SU-DHL-6 (cell line): ENCODE measurements around the gene AMZ1.
"Not testable (repeated sequence)": the region's sequence is repeated elsewhere in the genome, so short reads cannot be mapped to it uniquely, and the experiment has no call there.

Experiments
- H2AFZ ChIP-seq: fragments of 200-600 bp; sonication (generic); 2 replicates; pipeline ENCODE4 v1.6.1; 2014; ENCODE audit warnings: low read depth, mild to moderate bottlenecking, moderate library complexity, mixed read lengths, antibody characterized with exemption, low read length; ENCODE audit not compliant: severe bottlenecking
- H3F3A ChIP-seq: fragments of 200-600 bp; shearing (Covaris generic); 2 replicates; pipeline ENCODE4 v1.6.0; 2016; ENCODE audit warnings: antibody characterized with exemption, mild to moderate bottlenecking; ENCODE audit not compliant: insufficient read depth
- H3K27ac ChIP-seq: fragments of 200-600 bp; sonication (generic); 2 replicates; pipeline ENCODE4 v1.5.1; 2016; ENCODE audit warnings: low read depth, mild to moderate bottlenecking, low read length, moderate library complexity, mixed read lengths
- H3K27me3 ChIP-seq: fragments of 200-600 bp; sonication (generic), shearing (Covaris generic); 2 replicates; pipeline ENCODE4 v1.6.0; 2014; ENCODE audit warnings: mild to moderate bottlenecking, low read length
- H3K36me3 ChIP-seq: fragments of 200-600 bp; sonication (generic); 2 replicates; pipeline ENCODE4 v1.6.1; 2014; ENCODE audit warnings: mild to moderate bottlenecking, low read length, mixed read lengths
- H3K4me2 ChIP-seq: fragments of 300-600, 200-600 bp; shearing (Covaris generic), sonication (generic); 2 replicates; pipeline ENCODE4 v1.6.0; 2014; ENCODE audit warnings: low read length, low read depth, mild to moderate bottlenecking; ENCODE audit not compliant: poor library complexity, severe bottlenecking
- H3K4me3 ChIP-seq: fragments of 200-600 bp; sonication (generic); 2 replicates; pipeline ENCODE4 v1.5.1; 2014; ENCODE audit warnings: antibody characterized with exemption, low read length, mild to moderate bottlenecking, mixed read lengths; ENCODE audit not compliant: insufficient read depth, poor library complexity, severe bottlenecking
- H3K79me2 ChIP-seq: fragments of 200-600 bp; sonication (generic); 2 replicates; pipeline ENCODE4 v1.6.1; 2014; ENCODE audit warnings: mild to moderate bottlenecking, low read length, moderate library complexity; ENCODE audit not compliant: insufficient read depth
- H3K9ac ChIP-seq: fragments of 200-600 bp; sonication (generic); 2 replicates; pipeline ENCODE4 v1.7.0; 2014; ENCODE audit warnings: mild to moderate bottlenecking, low read length
- H3K9me2 ChIP-seq: fragments of 200-600 bp; sonication (generic); replicated peaks from 2 replicates; pipeline ENCODE4 v1.6.1; 2014; ENCODE audit warnings: low read length; ENCODE audit not compliant: insufficient read depth
- H3K9me3 ChIP-seq: fragments of 200-600 bp; sonication (generic); 2 replicates; pipeline ENCODE4 v1.6.1; 2014; ENCODE audit warnings: low read length, mixed read lengths; ENCODE audit not compliant: insufficient read depth
- H4K20me1 ChIP-seq: fragments of 200-600 bp; sonication (generic); 2 replicates; pipeline ENCODE4 v1.6.1; 2014; ENCODE audit warnings: low read depth, mild to moderate bottlenecking, antibody characterized with exemption, low read length, moderate library complexity, mixed read lengths
- CTCF ChIP-seq: fragments of 200-600 bp; sonication (generic); IDR thresholded peaks from one replicate; pipeline ENCODE4 v1.5.1; 2017; ENCODE audit warnings: antibody characterized with exemption, mild to moderate bottlenecking, low read length, moderate library complexity; ENCODE audit not compliant: insufficient read depth, poor library complexity, severe bottlenecking
- EZH2phosphoT487 ChIP-seq: fragments of 200-600 bp; sonication (generic), shearing (Covaris generic); conservative IDR thresholded peaks from 2 replicates; pipeline ENCODE4 v1.6.1; 2018; ENCODE audit warnings: mild to moderate bottlenecking, antibody characterized with exemption, low read length, moderate library complexity, mixed read lengths

AMZ1 gene

GRCh38 chr7:2692543-2692942 is 4.5 kb downstream of the AMZ1 start:
- H3K27me3 ChIP-seq: no peaks in the 10 kb centered on the region
- no peak overlapping the region for H3K4me3 ChIP-seq
- no peak for TF ChIP-seq CTCF
- no peak for TF ChIP-seq EZH2phosphoT487
- H3K36me3 ChIP-seq: no peaks in the 10 kb centered on the region
- no peak overlapping the region for H2AFZ ChIP-seq
- no peak overlapping the region for H3K27ac ChIP-seq
- no peaks in the 10 kb centered on the region for H3K9me2 ChIP-seq
- peaks cover 2% of the 10 kb centered on the region; the same call in 1 of the 2 replicates for H3F3A ChIP-seq
- H3K4me2 ChIP-seq: no peak overlapping the region
- H3K79me2 ChIP-seq: no peaks in the 10 kb centered on the region
- no peaks in the 10 kb centered on the region for H3K9me3 ChIP-seq
- H4K20me1 ChIP-seq: no peaks in the 10 kb centered on the region
- no peak overlapping the region for H3K9ac ChIP-seq

GRCh38 chr7:2693420-2694121 is 5.6 kb downstream of the AMZ1 start:
- not testable (repeated sequence) for H3F3A ChIP-seq, H2AFZ ChIP-seq, H3K36me3 ChIP-seq, H3K9me3 ChIP-seq, H3K27me3 ChIP-seq, H4K20me1 ChIP-seq, H3K9ac ChIP-seq, H3K4me2 ChIP-seq, H3K9me2 ChIP-seq, H3K4me3 ChIP-seq, H3K79me2 ChIP-seq, H3K27ac ChIP-seq

GRCh38 chr7:2694122-2694436 is 6.1 kb downstream of the AMZ1 start:
- peaks cover 13% of the 10 kb centered on the region for H3F3A ChIP-seq
- not testable (repeated sequence) for H3K27me3 ChIP-seq, H3K9me2 ChIP-seq, H2AFZ ChIP-seq, H3K9me3 ChIP-seq, H3K4me3 ChIP-seq, H3K79me2 ChIP-seq, H3K9ac ChIP-seq, H3K27ac ChIP-seq, H3K4me2 ChIP-seq, H3K36me3 ChIP-seq, H4K20me1 ChIP-seq

GRCh38 chr7:2698581-2699288 is 10.7 kb downstream of the AMZ1 start:
- no peaks in the 10 kb centered on the region for H3K9me2 ChIP-seq
- H3K4me2 ChIP-seq: peak overlapping the region; percentile 72
- peak overlapping the region; percentile 33 for H2AFZ ChIP-seq
- H4K20me1 ChIP-seq: no peaks in the 10 kb centered on the region
- peak overlapping the region; percentile 93 for H3K27ac ChIP-seq
- TF ChIP-seq CTCF (no peak), EZH2phosphoT487 (no peak)
- no peaks in the 10 kb centered on the region for H3K9me3 ChIP-seq
- no peaks in the 10 kb centered on the region for H3K27me3 ChIP-seq
- peak overlapping the region; percentile 62 for H3K9ac ChIP-seq
- H3K79me2 ChIP-seq: no peaks in the 10 kb centered on the region
- peaks cover 20% of the 10 kb centered on the region for H3F3A ChIP-seq
- no peaks in the 10 kb centered on the region for H3K36me3 ChIP-seq
- peak overlapping the region; percentile 19 for H3K4me3 ChIP-seq
